Activated CD4-positive, alpha-beta T cell treated with anti-CD3 and anti-CD28 coated beads, Interleukin-2, amount 50 U/mL, for 24 hours (primary cell): ENCODE data around the gene OR7C1.
"Not testable (repeated sequence)": the region's sequence is repeated elsewhere in the genome, so short reads cannot be mapped to it uniquely, and the experiment has no call there.

Experiments
- DNase-seq, 2 donors: peaks; one replicate each; pipeline ENCODE4 v3.0.0-alpha.2; 2020; ENCODE audit warnings: low read depth in 1 of 2, low spot score in 1 of 2

The OR7C1 gene

GRCh38 chr19:14785102-14785793, 49.7 kb downstream of the OR7C1 start:
- DNase-seq = not testable (repeated sequence)

- not testable (repeated sequence) for DNase-seq
Observed at GRCh38 chr19:14784730-14785101, 50.3 kb downstream of the OR7C1 start.

GRCh38 chr19:14783410-14783998, 51.5 kb downstream of the OR7C1 start:
- DNase-seq = not testable (repeated sequence)

GRCh38 chr19:14782626-14783409, 52.2 kb downstream of the OR7C1 start:
- DNase-seq = no peak

GRCh38 chr19:14781713-14782536, 53.1 kb downstream of the OR7C1 start:
- not testable (repeated sequence) for DNase-seq

GRCh38 chr19:14780622-14781225, 54.3 kb downstream of the OR7C1 start:
- DNase-seq = not testable (repeated sequence)

- DNase-seq = no peak
Observed at GRCh38 chr19:14779151-14779550, 55.8 kb downstream of the OR7C1 start.

- not testable (repeated sequence) for DNase-seq
Observed at GRCh38 chr19:14778110-14778845, 56.7 kb downstream of the OR7C1 start, which contains the start of gene ADGRE2. ADGRE2 (minus strand) TSS chr19:14778560; CDS start chr19:14776756, 1,804 bp downstream.

- DNase-seq = not testable (repeated sequence)
Observed at GRCh38 chr19:14777645-14778044, 57.3 kb downstream of the OR7C1 start.

GRCh38 chr19:14775869-14776586, 59.0 kb downstream of the OR7C1 start:
- no peak for DNase-seq

- not testable (repeated sequence) for DNase-seq
Observed at GRCh38 chr19:14775326-14775725, 59.7 kb downstream of the OR7C1 start.

- no peak for DNase-seq
Observed at GRCh38 chr19:14774373-14774772, 60.6 kb downstream of the OR7C1 start.

- not testable (repeated sequence) for DNase-seq
Observed at GRCh38 chr19:14773722-14774121, 61.3 kb downstream of the OR7C1 start.

GRCh38 chr19:14772995-14773394, 62.0 kb downstream of the OR7C1 start:
- DNase-seq = no peak

GRCh38 chr19:14772467-14772866, 62.5 kb downstream of the OR7C1 start:
- no peak for DNase-seq

GRCh38 chr19:14770944-14771839, 63.8 kb downstream of the OR7C1 start:
- no peak for DNase-seq

- DNase-seq = no peak
Observed at GRCh38 chr19:14770136-14770535, 64.8 kb downstream of the OR7C1 start.

- no peak for DNase-seq
Observed at GRCh38 chr19:14769201-14769600, 65.8 kb downstream of the OR7C1 start.
